ENCODE measurements around the gene FADS2.

The FADS2 gene

GRCh38 chr11:61885784-61886580 is 57.9 kb downstream of the FADS2 start:
- H4K20me1 ChIP-seq (ENCODE audit: low read depth, low read length), result no peaks in the 10 kb centered on the region
- H3K9me2 ChIP-seq (replicated peaks; ENCODE audit: insufficient read depth, low read length), result no peaks in the 10 kb centered on the region
- H3K4me3 ChIP-seq (ENCODE audit: insufficient read depth, low read length, poor library complexity, severe bottlenecking), result no peak overlapping the region
- H3K4me2 ChIP-seq (ENCODE audit: low read depth, low read length, poor library complexity, severe bottlenecking), result no peak overlapping the region
- H3F3A ChIP-seq (ENCODE audit: insufficient read depth), result no peaks in the 10 kb centered on the region
- no peaks in the 10 kb centered on the region for H3K79me2 ChIP-seq (ENCODE audit: insufficient read depth, low read length)
- no peaks in the 10 kb centered on the region for H3K36me3 ChIP-seq (ENCODE audit: low read length)
- H3K9ac ChIP-seq (ENCODE audit: low read length), result no peak overlapping the region
- no peak overlapping the region for H2AFZ ChIP-seq (ENCODE audit: low read depth, low read length, severe bottlenecking)
- TF ChIP-seq EZH2phosphoT487 (conservative IDR thresholded peaks at IDR 0.05; ENCODE audit: low read length), result no peak
- H3K9me3 ChIP-seq (ENCODE audit: insufficient read depth, low read length), result no peaks in the 10 kb centered on the region
- no peak overlapping the region for H3K27ac ChIP-seq (ENCODE audit: low read depth, low read length)
- no peaks in the 10 kb centered on the region for H3K27me3 ChIP-seq (ENCODE audit: low read length)

- Histone ChIP-seq H4K20me1 (ENCODE audit: low read depth, low read length) (no peaks in the 10 kb centered on the region), H3K4me2 (ENCODE audit: low read depth, low read length, poor library complexity, severe bottlenecking) (no peak overlapping the region), H3K27me3 (ENCODE audit: low read length) (no peaks in the 10 kb centered on the region), H3K27ac (ENCODE audit: low read depth, low read length) (no peak overlapping the region), H3K4me3 (ENCODE audit: insufficient read depth, low read length, poor library complexity, severe bottlenecking) (no peak overlapping the region), H3K9me3 (ENCODE audit: insufficient read depth, low read length) (no peaks in the 10 kb centered on the region), H3K9ac (ENCODE audit: low read length) (no peak overlapping the region), H3K36me3 (ENCODE audit: low read length) (no peaks in the 10 kb centered on the region), H3F3A (ENCODE audit: insufficient read depth) (no peaks in the 10 kb centered on the region), H3K79me2 (ENCODE audit: insufficient read depth, low read length) (no peaks in the 10 kb centered on the region), H3K9me2 (replicated peaks; ENCODE audit: insufficient read depth, low read length) (no peaks in the 10 kb centered on the region), H2AFZ (ENCODE audit: low read depth, low read length, severe bottlenecking) (no peak overlapping the region)
- no peak for TF ChIP-seq CTCF (IDR thresholded peaks at IDR 0.05; ENCODE audit: insufficient read depth, low read length, poor library complexity, severe bottlenecking)
Measured at GRCh38 chr11:61886643-61887042, 58.5 kb downstream of the FADS2 start.

- no peak overlapping the region for H2AFZ ChIP-seq (ENCODE audit: low read depth, low read length, severe bottlenecking)
- H3K9me3 ChIP-seq (ENCODE audit: insufficient read depth, low read length), result no peaks in the 10 kb centered on the region
- H3K36me3 ChIP-seq (ENCODE audit: low read length), result no peaks in the 10 kb centered on the region
- no peak for TF ChIP-seq EZH2phosphoT487 (conservative IDR thresholded peaks at IDR 0.05; ENCODE audit: low read length)
- TF ChIP-seq CTCF (IDR thresholded peaks at IDR 0.05; ENCODE audit: insufficient read depth, low read length, poor library complexity, severe bottlenecking), result no peak
- H3K4me3 ChIP-seq (ENCODE audit: insufficient read depth, low read length, poor library complexity, severe bottlenecking), result no peak overlapping the region
- no peak overlapping the region for H3K4me2 ChIP-seq (ENCODE audit: low read depth, low read length, poor library complexity, severe bottlenecking)
- no peaks in the 10 kb centered on the region for H3K27me3 ChIP-seq (ENCODE audit: low read length)
- H3K9ac ChIP-seq (ENCODE audit: low read length), result no peak overlapping the region
- no peaks in the 10 kb centered on the region for H3K79me2 ChIP-seq (ENCODE audit: insufficient read depth, low read length)
- H3F3A ChIP-seq (ENCODE audit: insufficient read depth), result peaks cover 7% of the 10 kb centered on the region; the same call in 1 of the 2 replicates
- H3K27ac ChIP-seq (ENCODE audit: low read depth, low read length), result no peak overlapping the region
- H4K20me1 ChIP-seq (ENCODE audit: low read depth, low read length), result no peaks in the 10 kb centered on the region
- H3K9me2 ChIP-seq (replicated peaks; ENCODE audit: insufficient read depth, low read length), result no peaks in the 10 kb centered on the region
Measured at GRCh38 chr11:61887839-61888494, 59.9 kb downstream of the FADS2 start.

- no peaks in the 10 kb centered on the region for H3K9me2 ChIP-seq (replicated peaks; ENCODE audit: insufficient read depth, low read length)
- H3K4me3 ChIP-seq (ENCODE audit: insufficient read depth, low read length, poor library complexity, severe bottlenecking), result no peak overlapping the region
- TF ChIP-seq CTCF (IDR thresholded peaks at IDR 0.05; ENCODE audit: insufficient read depth, low read length, poor library complexity, severe bottlenecking) (no peak), EZH2phosphoT487 (conservative IDR thresholded peaks at IDR 0.05; ENCODE audit: low read length) (no peak)
- no peak overlapping the region for H3K4me2 ChIP-seq (ENCODE audit: low read depth, low read length, poor library complexity, severe bottlenecking)
- H3K27me3 ChIP-seq (ENCODE audit: low read length), result no peaks in the 10 kb centered on the region
- H3K9ac ChIP-seq (ENCODE audit: low read length), result no peak overlapping the region
- no peaks in the 10 kb centered on the region for H3K9me3 ChIP-seq (ENCODE audit: insufficient read depth, low read length)
- H3K79me2 ChIP-seq (ENCODE audit: insufficient read depth, low read length), result no peaks in the 10 kb centered on the region
- peaks cover 7% of the 10 kb centered on the region; the same call in 1 of the 2 replicates for H3F3A ChIP-seq (ENCODE audit: insufficient read depth)
- no peak overlapping the region for H3K27ac ChIP-seq (ENCODE audit: low read depth, low read length)
- no peaks in the 10 kb centered on the region for H4K20me1 ChIP-seq (ENCODE audit: low read depth, low read length)
- no peak overlapping the region for H2AFZ ChIP-seq (ENCODE audit: low read depth, low read length, severe bottlenecking)
- H3K36me3 ChIP-seq (ENCODE audit: low read length), result no peaks in the 10 kb centered on the region
Measured at GRCh38 chr11:61888590-61888989, 60.5 kb downstream of the FADS2 start.

Data from SU-DHL-6 (cell line).